ENCODE measurements around the gene FGF22. TPM values are rescaled to one million over a fixed set of nuclear protein-coding genes. Genes with fewer than 3 reads are reported as not detected.

Gene FGF22
- total and polyA plus RNA-seq, 2 donors (not counting 1 experiment from before 2014, with no cell fraction given): 0.34 to 2.9 TPM

GRCh38 chr19:643736-644135, 4.1 kb downstream of the FGF22 start:
- H3K4me1 ChIP-seq (ENCODE audit: control insufficient read depth in 2 of 2, insufficient read depth in 2 of 2, low read length in 2 of 2): peaks cover 7 to 18% of the 10 kb centered on the region in 2 donors
- Mint-ChIP-seq H3K4me1 (peaks cover 16% of the 10 kb centered on the region), H3K27ac (no peak overlapping the region), H3K27me3 (no peaks in the 10 kb centered on the region), H3K4me3 (no peak overlapping the region), H3K9me3 (ENCODE audit: insufficient read depth) (no peaks in the 10 kb centered on the region)
- peaks cover 0 to 21% of the 10 kb centered on the region in 2 experiments for H3K36me3 ChIP-seq (replicated peaks in 1 of 2; ENCODE audit: control extremely low read depth in 1 of 2, control insufficient read depth in 1 of 2, extremely low read depth in 1 of 2, insufficient read depth in 2 of 2, low read length in 1 of 2)
- no peak overlapping the region for H3K4me3 ChIP-seq (ENCODE audit: control extremely low read depth in 1 of 5, extremely low read depth in 1 of 5, insufficient read depth in 1 of 5, low read depth in 2 of 5, low read length in 4 of 5)
- ChIA-PET CTCF (no interaction called here), POLR2A (no interaction called here)
- peaks cover 0 to 5% (median 0%) of the 10 kb centered on the region in 3 donors for H3K9me3 ChIP-seq (ENCODE audit: control extremely low read depth in 1 of 3, control insufficient read depth in 2 of 3, insufficient read depth in 1 of 3, low read length in 2 of 3)
- H3K4me2 ChIP-seq (replicated peaks; ENCODE audit: low read depth, low read length, poor library complexity, severe bottlenecking): no peak overlapping the region
- ATAC-seq (ENCODE audit: low read depth) (no peak), DNase-seq (no peak)
- no peak overlapping the region for H3K27ac ChIP-seq (ENCODE audit: low read length in 2 of 2)
- H2AFZ ChIP-seq (ENCODE audit: insufficient read depth, low read depth, low read length, poor library complexity, severe bottlenecking): no peak overlapping the region
- H4K20me1 ChIP-seq (ENCODE audit: control insufficient read depth, insufficient read depth, low read length, poor library complexity, severe bottlenecking): peaks cover 48% of the 10 kb centered on the region
- no peaks in the 10 kb centered on the region for H3K27me3 ChIP-seq (replicated peaks in 1 of 4; ENCODE audit: control extremely low read depth in 1 of 4, control insufficient read depth in 3 of 4, insufficient read depth in 4 of 4, low read length in 3 of 4)
- H3K79me2 ChIP-seq (ENCODE audit: control insufficient read depth, insufficient read depth, low read length): no peaks in the 10 kb centered on the region
- intact Hi-C loops (cut with micrococcal nuclease): no loop called here
- WGBS (ENCODE audit: insufficient coverage): 92% methylated on average over 23 of the region's 24 CpGs
- no peak overlapping the region for H3K9ac ChIP-seq (ENCODE audit: low read length)
- TF ChIP-seq, protein P1, sequence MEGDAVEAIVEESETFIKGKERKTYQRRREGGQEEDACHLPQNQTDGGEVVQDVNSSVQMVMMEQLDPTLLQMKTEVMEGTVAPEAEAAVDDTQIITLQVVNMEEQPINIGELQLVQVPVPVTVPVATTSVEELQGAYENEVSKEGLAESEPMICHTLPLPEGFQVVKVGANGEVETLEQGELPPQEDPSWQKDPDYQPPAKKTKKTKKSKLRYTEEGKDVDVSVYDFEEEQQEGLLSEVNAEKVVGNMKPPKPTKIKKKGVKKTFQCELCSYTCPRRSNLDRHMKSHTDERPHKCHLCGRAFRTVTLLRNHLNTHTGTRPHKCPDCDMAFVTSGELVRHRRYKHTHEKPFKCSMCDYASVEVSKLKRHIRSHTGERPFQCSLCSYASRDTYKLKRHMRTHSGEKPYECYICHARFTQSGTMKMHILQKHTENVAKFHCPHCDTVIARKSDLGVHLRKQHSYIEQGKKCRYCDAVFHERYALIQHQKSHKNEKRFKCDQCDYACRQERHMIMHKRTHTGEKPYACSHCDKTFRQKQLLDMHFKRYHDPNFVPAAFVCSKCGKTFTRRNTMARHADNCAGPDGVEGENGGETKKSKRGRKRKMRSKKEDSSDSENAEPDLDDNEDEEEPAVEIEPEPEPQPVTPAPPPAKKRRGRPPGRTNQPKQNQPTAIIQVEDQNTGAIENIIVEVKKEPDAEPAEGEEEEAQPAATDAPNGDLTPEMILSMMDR (IDR thresholded peaks at IDR 0.05): no peak
- no peak for TF ChIP-seq EZH2 (IDR thresholded peaks at IDR 0.05; ENCODE audit: borderline replicate concordance, insufficient read depth, low read depth, low read length, poor library complexity, severe bottlenecking)

GRCh38 chr19:644363-644762, 4.7 kb downstream of the FGF22 start:
- peaks cover under 1 to 11% of the 10 kb centered on the region in 2 donors for H3K4me1 ChIP-seq (ENCODE audit: control insufficient read depth in 2 of 2, insufficient read depth in 2 of 2, low read length in 2 of 2)
- H3K36me3 ChIP-seq (replicated peaks in 1 of 2; ENCODE audit: control extremely low read depth in 1 of 2, control insufficient read depth in 1 of 2, extremely low read depth in 1 of 2, insufficient read depth in 2 of 2, low read length in 1 of 2): peaks cover 0 to 23% of the 10 kb centered on the region in 2 experiments
- no peak overlapping the region for H3K4me3 ChIP-seq (ENCODE audit: control extremely low read depth in 1 of 5, extremely low read depth in 1 of 5, insufficient read depth in 1 of 5, low read depth in 2 of 5, low read length in 4 of 5)
- H3K9ac ChIP-seq (ENCODE audit: low read length): no peak overlapping the region
- WGBS (ENCODE audit: insufficient coverage): 68% methylated on average over 28 of the region's 28 CpGs
- no peaks in the 10 kb centered on the region for H3K9me3 ChIP-seq (ENCODE audit: control extremely low read depth in 1 of 3, control insufficient read depth in 2 of 3, insufficient read depth in 1 of 3, low read length in 2 of 3)
- TF ChIP-seq EZH2 (IDR thresholded peaks at IDR 0.05; ENCODE audit: borderline replicate concordance, insufficient read depth, low read depth, low read length, poor library complexity, severe bottlenecking): no peak
- TF ChIP-seq, protein P1 (IDR thresholded peaks at IDR 0.05): no peak
- Mint-ChIP-seq H3K4me1 (peaks cover 12% of the 10 kb centered on the region), H3K27me3 (no peaks in the 10 kb centered on the region), H3K9me3 (ENCODE audit: insufficient read depth) (no peaks in the 10 kb centered on the region), H3K4me3 (no peak overlapping the region), H3K27ac (peak overlapping the region; percentile 59)
- peaks cover 49% of the 10 kb centered on the region for H4K20me1 ChIP-seq (ENCODE audit: control insufficient read depth, insufficient read depth, low read length, poor library complexity, severe bottlenecking)
- no peak for DNase-seq
- no peak for ATAC-seq (ENCODE audit: low read depth)
- peak overlapping the region in 1 of 2 donors; percentile 43 for H3K27ac ChIP-seq (ENCODE audit: low read length in 2 of 2)
- ChIA-PET POLR2A (no interaction called here), CTCF (no interaction called here)
- H3K4me2 ChIP-seq (replicated peaks; ENCODE audit: low read depth, low read length, poor library complexity, severe bottlenecking): no peak overlapping the region
- no peaks in the 10 kb centered on the region for H3K27me3 ChIP-seq (replicated peaks in 1 of 4; ENCODE audit: control extremely low read depth in 1 of 4, control insufficient read depth in 3 of 4, insufficient read depth in 4 of 4, low read length in 3 of 4)
- H3K79me2 ChIP-seq (ENCODE audit: control insufficient read depth, insufficient read depth, low read length): no peaks in the 10 kb centered on the region
- no peak overlapping the region for H2AFZ ChIP-seq (ENCODE audit: insufficient read depth, low read depth, low read length, poor library complexity, severe bottlenecking)
- intact Hi-C loops (cut with micrococcal nuclease): no loop called here

Data from B cell (primary cell).